GM12878 (cell line): ENCODE results near the gene BRD3. TPM values are rescaled to one million over a fixed set of nuclear protein-coding genes. Genes with fewer than 3 reads are reported as not detected.

Experiments used
- ATAC-seq: fragments of 200-7000 bp; cut with Tn5 transposase; 3 replicates; pipeline ENCODE4 v1.9.1; 2020; ENCODE audit warnings: mild to moderate bottlenecking, moderate library complexity
- BruUV-seq: library from RNA; stranded (reverse); fragments of 400-500 nt; replicated peaks from 2 replicates; lab custom pipeline; 2021; lab: Mats Ljungman, UMichigan
- CTCF ChIA-PET: fragments of 300-600 bp; sonication (Branson Sonifier 250); formaldehyde crosslinking; extraction: SDS; loops from one replicate; lab custom pipeline; 2021; ENCODE audit warnings: inconsistent platforms; lab: Yijun Ruan, JAX
- POLR2A ChIA-PET: fragments of 350-600 bp; formaldehyde crosslinking; extraction: SDS; loops from one replicate; lab custom pipeline; 2021; ENCODE audit warnings: inconsistent platforms; lab: Charles Lee
- RAD21 ChIA-PET: fragments of 300-600 bp; sonication (Branson Sonifier 250); formaldehyde crosslinking; loops from one replicate; lab custom pipeline; 2023; ENCODE audit warnings: antibody characterized with exemption; ENCODE audit not compliant: unreplicated experiment; lab: Charles Lee
- SMC1A ChIA-PET: fragments of 300-600 bp; sonication (Branson Sonifier 250); formaldehyde crosslinking; loops from one replicate; lab custom pipeline; 2023; ENCODE audit not compliant: unreplicated experiment, uncharacterized antibody; lab: Charles Lee
- DNase-seq: peaks from one replicate; pipeline ENCODE4 v3.0.0-alpha.2; 2011; ENCODE audit warnings: low read depth, low spot score
- FAIRE-seq: peaks from 3 replicates; lab custom pipeline; 2011; peaks lifted over from hg19 to GRCh38; lab: Jason Lieb, UNC
- H2AFZ ChIP-seq: 2 replicates; pipeline ENCODE4 v1.6.0; 2011; ENCODE audit warnings: low read depth, low read length, control low read depth; ENCODE audit not compliant: control insufficient read depth
- H3K27ac ChIP-seq: 2 replicates; pipeline ENCODE4 v1.5.1; 2011; ENCODE audit warnings: control low read depth; ENCODE audit not compliant: control insufficient read depth, insufficient read depth
- H3K27me3 ChIP-seq, 2 experiments: replicated peaks in 1 of 2; 2 replicates each; pipeline versions ENCODE4 v1.6.0 to v1.6.1; 2011; ENCODE audit warnings: low read length in 1 of 2; ENCODE audit not compliant: control insufficient read depth in 2 of 2, insufficient read depth in 2 of 2
- H3K36me3 ChIP-seq, 2 experiments: 2 replicates each; pipeline ENCODE4 v1.5.1; 2011; ENCODE audit warnings: low read length in 1 of 2; ENCODE audit not compliant: control insufficient read depth in 2 of 2, insufficient read depth in 2 of 2
- H3K4me1 ChIP-seq: 2 replicates; pipeline ENCODE4 v1.6.1; 2011; ENCODE audit warnings: mild to moderate bottlenecking, low read length, moderate library complexity, mixed read lengths; ENCODE audit not compliant: control insufficient read depth, insufficient read depth
- H3K4me2 ChIP-seq: 2 replicates; pipeline ENCODE4 v1.6.0; 2011; ENCODE audit warnings: control low read depth; ENCODE audit not compliant: control insufficient read depth, insufficient read depth
- H3K4me3 ChIP-seq: fragments of 200-600 bp; sonication (generic); 2 replicates; pipeline ENCODE4 v1.5.1; 2016
- H3K79me2 ChIP-seq: 2 replicates; pipeline ENCODE4 v1.6.0; 2011; ENCODE audit warnings: low read length; ENCODE audit not compliant: control insufficient read depth, insufficient read depth
- H3K9ac ChIP-seq: 2 replicates; pipeline ENCODE4 v1.8.0; 2011; ENCODE audit warnings: low read length, control low read depth, mixed read lengths; ENCODE audit not compliant: control insufficient read depth, insufficient read depth
- H3K9me3 ChIP-seq: replicated peaks from 3 replicates; pipeline ENCODE4 v1.5.1; 2011; ENCODE audit warnings: mild to moderate bottlenecking, low read length; ENCODE audit not compliant: control insufficient read depth, insufficient read depth
- H4K20me1 ChIP-seq: 2 replicates; pipeline ENCODE4 v1.6.0; 2011; ENCODE audit not compliant: control insufficient read depth, insufficient read depth
- BCLAF1 ChIP-seq: fragments of 450-650 bp; IDR thresholded peaks from 2 replicates; pipeline ENCODE4 v1.6.1; 2017; ENCODE audit warnings: antibody characterized with exemption, mild to moderate bottlenecking, moderate library complexity
- CBX3 ChIP-seq: fragments of 200-600 bp; sonication (generic); IDR thresholded peaks from 2 replicates; pipeline ENCODE4 v1.6.1; 2016; ENCODE audit warnings: low read depth, borderline replicate concordance
- CEBPZ ChIP-seq: fragments of 150-350 bp; IDR thresholded peaks from 2 replicates; pipeline ENCODE4 v1.6.1; 2016; ENCODE audit warnings: low read depth, low read length
- POLR2AphosphoS5 ChIP-seq: IDR thresholded peaks from 2 replicates; pipeline ENCODE4 v1.6.1; 2011; ENCODE audit warnings: mild to moderate bottlenecking, low read length, inconsistent platforms
- SRF ChIP-seq, 2 experiments: IDR thresholded peaks; 2 replicates each; pipeline ENCODE4 v1.6.1; 2011; ENCODE audit warnings: low read depth in 2 of 2, low read length in 2 of 2, mild to moderate bottlenecking in 1 of 2, moderate library complexity in 1 of 2
- SUPT20H ChIP-seq: IDR thresholded peaks from 2 replicates; pipeline ENCODE4 v1.6.1; 2011; ENCODE audit warnings: low read depth, mild to moderate bottlenecking, low read length, moderate library complexity, borderline replicate concordance; ENCODE audit not compliant: control insufficient read depth
- USF2 ChIP-seq: IDR thresholded peaks from 2 replicates; pipeline ENCODE4 v1.6.1; 2011; ENCODE audit warnings: low read depth, low read length, improper control_type of control experiment, borderline replicate concordance
- ZBTB33 ChIP-seq: fragments of 450-650 bp; IDR thresholded peaks from 2 replicates; pipeline ENCODE4 v1.6.1; 2017; ENCODE audit warnings: mild to moderate bottlenecking
- ZBTB4 ChIP-seq: fragments of 450-650 bp; formaldehyde crosslinking; IDR thresholded peaks from 2 replicates; pipeline ENCODE4 v1.4.0; 2022; ENCODE audit warnings: mild to moderate bottlenecking, moderate library complexity
- ZNF274 ChIP-seq: IDR thresholded peaks from one replicate; pipeline ENCODE4 v1.8.0; 2011; ENCODE audit not compliant: insufficient read length, insufficient read depth
- WGBS: methylation state at CpG from one replicate; pipeline ENCODE4 v1.1.6; 2016; ENCODE audit warnings: low lambda C conversion rate; ENCODE audit not compliant: insufficient replicate concordance, insufficient coverage; ENCODE audit errors: missing lambda C conversion rate; 5-methylcytosine and 5-hydroxymethylcytosine counted together
- in situ Hi-C: fragments of 300-500 bp; cut with MboI; formaldehyde crosslinking; loops from 9 replicates; pipeline ENCODE4 v1.14.3; 2018; ENCODE audit warnings: mixed read lengths
- intact Hi-C: fragments of 100-400 bp; cut with micrococcal nuclease; formaldehyde crosslinking; loops from one replicate; pipeline ENCODE4 v1.14.2; 2022; ENCODE audit not compliant: unreplicated experiment
- polyA plus RNA-seq, 11 experiments: library from polyadenylated mRNA; depleted of rRNA in 4 of 11; unstranded in 6 of 11; stranded (reverse) in 5 of 11; fragments of >200 nt; fragmentation: Nextera tagmentation in 4 of 11; fragmentation: Illumina TruSeq in 1 of 11; extraction: Ambion mirVana in 4 of 11; extraction: Trizol in 1 of 11; gene quantifications; 1 replicate in 1 of 11; 2 replicates in 10 of 11; pipeline versions ENCODE4 v1.2.1 to v1.2.3, GENCODE V29; 2011 to 2016; ENCODE audit warnings: inconsistent platforms in 2 of 11, missing spikeins in 2 of 11, low read depth in 1 of 11
- total RNA-seq, 4 experiments: library from RNA; depleted of rRNA in 3 of 4; stranded (reverse); fragments of >200 nt in 3 of 4; fragmentation: Illumina TruSeq in 1 of 4; extraction: Trizol in 1 of 4; gene quantifications; 2 replicates each; pipeline versions ENCODE4 v1.2.1 to v1.2.3, GENCODE V29; 2013 to 2021

Gene BRD3
- total and polyA plus RNA-seq, 10 of the 15 experiments (the other 5 are each of a cell fraction or from before 2014, with no cell fraction given): 0.53 to 20.8 (median 4.8) TPM

GRCh38 chr9:134059188-134059641 lies 8.6 kb downstream of the BRD3 start:
- H3K4me2 ChIP-seq: no peak overlapping the region
- no peak overlapping the region for H3K9ac ChIP-seq
- TF ChIP-seq ZNF274 (no peak), BCLAF1 (no peak), CBX3 (no peak), USF2 (no peak), ZBTB33 (no peak), ZBTB4 (CRISPR knock-in tag) (no peak), SUPT20H (no peak), POLR2AphosphoS5 (no peak), CEBPZ (no peak), SRF (IDR thresholded peaks at IDR 0.05; ENCODE audit: low read depth in 2 of 2, low read length in 2 of 2) (no peak)

More at GRCh38 chr9:134059188-134059641, 8.6 kb downstream of the BRD3 start:
- POLR2A ChIA-PET: interaction anchor here (1.1 kb wide), 1 partner anchor 91 kb away, joined by 5 read pairs; no protein-coding TSS in a partner anchor
- CTCF ChIA-PET: no interaction called here
- DNase-seq (no peak), ATAC-seq (no peak), FAIRE-seq (no peak)
- in situ Hi-C loops: no loop called here
- peaks cover 20% of the 10 kb centered on the region for H4K20me1 ChIP-seq
- no peak overlapping the region for H3K4me3 ChIP-seq
- H3K27ac ChIP-seq: no peak overlapping the region
- H3K36me3 ChIP-seq: no peaks in the 10 kb centered on the region
- RAD21 ChIA-PET: no interaction called here
- 85% methylated on average over 16 of the region's 16 CpGs for WGBS
- peaks cover 16% of the 10 kb centered on the region for H3K79me2 ChIP-seq
- intact Hi-C loops: loop anchor here (1.0 kb wide), 1 partner anchor 34 kb away; the partner anchor contains the start of gene BRD3OS
- no peaks in the 10 kb centered on the region for H3K9me3 ChIP-seq
- SMC1A ChIA-PET: no interaction called here
- H2AFZ ChIP-seq: no peak overlapping the region
- peaks cover 20% of the 10 kb centered on the region for H3K4me1 ChIP-seq
- no TSS peak for BruUV-seq
- no peaks in the 10 kb centered on the region for H3K27me3 ChIP-seq
